ENCODE measurements around the gene CIZ1. TPM values are rescaled to one million over a fixed set of nuclear protein-coding genes. Genes with fewer than 3 reads are reported as not detected.
A peak's percentile ranks its signal among the peaks of the same experiment; 100 is the strongest.

Gene CIZ1
- total and polyA plus RNA-seq, 2 of the 13 experiments (the other 11 are each of a cell fraction or from before 2014, with no cell fraction given), result 30.6 to 50.3 TPM

- TF ChIP-seq CBFB (CRISPR knock-in tag; IDR thresholded peaks at IDR 0.05), result no peak
- peak; percentile 59; the same call in 1 of the 2 replicates for TF ChIP-seq NR2F2 (IDR thresholded peaks at IDR 0.05; ENCODE audit: borderline replicate concordance, low read depth)
- no peak for TF ChIP-seq CSRNP2 (CRISPR knock-in tag; conservative IDR thresholded peaks at IDR 0.05; ENCODE audit: low read depth)
- peak; percentile 70 for TF ChIP-seq CTCF (CRISPR knock-in tag; IDR thresholded peaks at IDR 0.05)
- no peak for TF ChIP-seq NCOA2 (CRISPR knock-in tag; IDR thresholded peaks at IDR 0.05)
- no peak for TF ChIP-seq PREB (CRISPR knock-in tag; IDR thresholded peaks at IDR 0.05)
- TF ChIP-seq SOX5 (CRISPR knock-in tag; IDR thresholded peaks at IDR 0.05; ENCODE audit: borderline replicate concordance), result no peak
- TF ChIP-seq YY1 (IDR thresholded peaks at IDR 0.05; ENCODE audit: insufficient read depth, insufficient replicate concordance, low read depth, low read length), result peak; percentile 69
- TF ChIP-seq XBP1 (CRISPR knock-in tag; IDR thresholded peaks at IDR 0.05), result no peak
- TF ChIP-seq ZFP91 (CRISPR knock-in tag; IDR thresholded peaks at IDR 0.05; ENCODE audit: borderline replicate concordance), result no peak
- TF ChIP-seq ISX (CRISPR knock-in tag; conservative IDR thresholded peaks at IDR 0.05), result no peak
- TF ChIP-seq SNAPC5 (CRISPR knock-in tag; IDR thresholded peaks at IDR 0.05; ENCODE audit: borderline replicate concordance), result no peak
- peak; percentile 68; the same call in 1 of the 2 replicates for TF ChIP-seq MXD1 (CRISPR knock-in tag; IDR thresholded peaks at IDR 0.05)
- TF ChIP-seq ZFX (CRISPR knock-in tag; IDR thresholded peaks at IDR 0.05; ENCODE audit: low read depth), result peak; percentile 36; the same call in 1 of the 2 replicates
- TF ChIP-seq SOX6 (IDR thresholded peaks at IDR 0.05), result no peak
- TF ChIP-seq SOX6 (CRISPR knock-in tag; IDR thresholded peaks at IDR 0.05), result 0 out of 2 replicates have a peak, but pooled peaks have one; percentile 19
- no peak for TF ChIP-seq ZHX1 (CRISPR knock-in tag; IDR thresholded peaks at IDR 0.05; ENCODE audit: low read depth)
Measured at GRCh38 chr9:128203024-128203706, 11.8 kb upstream of the CIZ1 start, which contains the start of gene DNM1 (continued).

Measured in HepG2 (cell line).